ENCODE data around the gene NCCRP1. TPM values are rescaled to one million over a fixed set of nuclear protein-coding genes. Genes with fewer than 3 reads are reported as not detected.

The NCCRP1 gene
- total RNA-seq, 1 experiment from 2014 or later = not detected

- Mint-ChIP-seq H3K27me3 (ENCODE audit: insufficient read depth, unreplicated experiment) (no peaks in the 10 kb centered on the region), H3K9me3 (ENCODE audit: unreplicated experiment) (no peaks in the 10 kb centered on the region), H3K36me3 (ENCODE audit: insufficient read depth, unreplicated experiment) (peaks cover 6% of the 10 kb centered on the region), H3K4me3 (ENCODE audit: unreplicated experiment) (no peak overlapping the region), H3K4me1 (ENCODE audit: insufficient read depth, unreplicated experiment) (peaks cover 14% of the 10 kb centered on the region), H3K27ac (ENCODE audit: low read depth, unreplicated experiment) (no peak overlapping the region)
- BruUV-seq (replicated peaks) = no TSS peak
- CTCF ChIA-PET = interaction anchor here (0.7 kb wide), 1 partner anchor 161 kb away, joined by 3 read pairs; no protein-coding TSS in a partner anchor
- intact Hi-C loops (cut with micrococcal nuclease) = no loop called here
- no peak for DNase-seq (ENCODE audit: unreplicated experiment)
- POLR2A ChIA-PET = interaction anchor here (0.7 kb wide), 1 partner anchor 541 kb away, joined by 4 read pairs; no protein-coding TSS in a partner anchor
- TF ChIP-seq, protein P1, sequence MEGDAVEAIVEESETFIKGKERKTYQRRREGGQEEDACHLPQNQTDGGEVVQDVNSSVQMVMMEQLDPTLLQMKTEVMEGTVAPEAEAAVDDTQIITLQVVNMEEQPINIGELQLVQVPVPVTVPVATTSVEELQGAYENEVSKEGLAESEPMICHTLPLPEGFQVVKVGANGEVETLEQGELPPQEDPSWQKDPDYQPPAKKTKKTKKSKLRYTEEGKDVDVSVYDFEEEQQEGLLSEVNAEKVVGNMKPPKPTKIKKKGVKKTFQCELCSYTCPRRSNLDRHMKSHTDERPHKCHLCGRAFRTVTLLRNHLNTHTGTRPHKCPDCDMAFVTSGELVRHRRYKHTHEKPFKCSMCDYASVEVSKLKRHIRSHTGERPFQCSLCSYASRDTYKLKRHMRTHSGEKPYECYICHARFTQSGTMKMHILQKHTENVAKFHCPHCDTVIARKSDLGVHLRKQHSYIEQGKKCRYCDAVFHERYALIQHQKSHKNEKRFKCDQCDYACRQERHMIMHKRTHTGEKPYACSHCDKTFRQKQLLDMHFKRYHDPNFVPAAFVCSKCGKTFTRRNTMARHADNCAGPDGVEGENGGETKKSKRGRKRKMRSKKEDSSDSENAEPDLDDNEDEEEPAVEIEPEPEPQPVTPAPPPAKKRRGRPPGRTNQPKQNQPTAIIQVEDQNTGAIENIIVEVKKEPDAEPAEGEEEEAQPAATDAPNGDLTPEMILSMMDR (IDR thresholded peaks at IDR 0.05; ENCODE audit: unreplicated experiment) = no peak
Observed at GRCh38 chr19:39165857-39166256, 30.9 kb upstream of the NCCRP1 start.

DNA sequence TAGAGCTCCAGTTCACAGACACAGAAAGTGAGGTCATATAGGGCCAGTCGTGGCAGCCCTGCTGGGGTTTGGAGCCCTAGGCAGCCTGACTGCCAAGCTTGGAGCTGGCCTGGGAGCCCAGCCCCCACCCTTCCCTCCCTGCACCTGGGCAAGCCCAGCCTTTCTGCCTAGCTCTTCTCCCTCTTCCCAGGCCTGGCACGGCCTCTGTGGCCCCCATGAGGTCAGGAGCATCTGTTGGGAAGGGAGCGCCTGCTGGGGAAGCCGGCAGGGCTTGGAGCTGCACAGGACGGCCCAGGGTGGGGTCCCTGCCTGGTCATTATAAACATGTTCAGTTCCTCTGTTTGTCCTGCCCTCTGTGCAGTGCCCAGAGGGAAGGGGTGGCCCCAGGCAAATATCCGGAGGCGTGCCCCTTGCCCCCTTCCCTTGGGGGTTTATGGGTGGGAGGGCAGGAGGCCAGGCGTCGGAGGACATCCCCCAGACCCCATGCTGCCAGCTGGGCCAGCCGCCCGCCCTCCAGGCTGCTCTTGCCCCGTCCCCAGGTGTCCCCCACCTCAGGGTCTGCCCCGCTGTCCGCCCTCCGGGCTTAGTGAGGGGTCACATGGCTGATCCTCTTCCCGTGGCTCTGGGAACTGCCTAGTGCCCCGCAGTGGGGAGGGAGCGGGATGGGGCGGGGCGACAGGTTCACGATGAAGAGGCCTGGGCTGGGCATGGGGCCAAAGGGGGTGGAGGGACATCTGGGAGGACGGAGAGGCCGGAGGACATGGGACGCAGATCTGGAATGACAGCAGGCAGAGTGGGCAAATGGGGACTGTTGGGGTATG is 30.0 kb upstream of the NCCRP1 start:
- CTCF ChIA-PET = interaction anchor here (0.7 kb wide), 1 partner anchor 160 kb away, joined by 3 read pairs; no protein-coding TSS in a partner anchor

DNA sequence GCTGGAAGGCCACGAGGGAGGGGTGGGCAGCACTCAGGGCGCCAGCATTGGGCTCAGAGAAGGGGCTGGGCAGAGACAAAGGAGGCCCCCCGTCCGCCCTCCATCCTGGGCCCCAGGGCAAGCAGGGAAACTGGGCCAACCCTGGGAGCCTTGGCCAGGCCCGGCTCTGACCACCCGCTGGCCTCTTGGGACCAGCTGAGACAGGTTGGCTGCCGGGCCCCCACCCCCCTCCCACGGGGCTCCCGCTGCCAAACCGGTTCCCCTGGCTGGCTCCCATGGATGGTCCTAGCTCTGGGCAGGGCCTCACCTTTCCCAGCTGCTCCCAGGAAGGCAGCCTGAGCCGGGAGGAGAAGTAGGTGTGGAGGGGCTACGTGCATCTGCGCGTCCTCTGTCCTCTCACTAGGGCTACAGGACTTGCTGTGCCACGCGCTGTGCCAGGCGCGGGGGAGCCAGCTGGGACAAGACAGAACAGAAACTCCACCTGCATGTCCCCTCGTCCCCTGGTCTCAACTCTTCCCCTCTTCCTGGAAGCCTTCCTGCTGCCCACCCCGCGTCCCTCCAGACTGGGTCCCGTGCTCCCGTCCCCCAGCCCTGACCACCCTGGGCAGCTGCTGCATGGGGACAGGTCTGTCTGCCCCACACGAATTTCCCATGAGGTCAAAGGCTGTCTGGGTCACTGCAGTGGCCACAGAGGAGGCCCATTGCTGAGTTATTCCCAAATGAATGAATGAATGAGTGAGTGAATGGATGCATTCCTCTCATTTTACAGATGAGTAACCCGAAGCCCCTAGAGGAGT is 29.1 kb upstream of the NCCRP1 start:
- intact Hi-C loops (cut with micrococcal nuclease) = no loop called here
- H3K27ac Mint-ChIP-seq (ENCODE audit: low read depth, unreplicated experiment) = no peak overlapping the region

More for the DNA sequence above, 30.0 kb upstream of the NCCRP1 start:
- intact Hi-C loops (cut with micrococcal nuclease) = no loop called here
- H3K9me3 Mint-ChIP-seq (ENCODE audit: unreplicated experiment) = no peaks in the 10 kb centered on the region
- no peak overlapping the region for H3K27ac Mint-ChIP-seq (ENCODE audit: low read depth, unreplicated experiment)
- POLR2A ChIA-PET = interaction anchor here (0.7 kb wide), 1 partner anchor 540 kb away, joined by 4 read pairs; no protein-coding TSS in a partner anchor
- DNase-seq (ENCODE audit: unreplicated experiment) = no peak
- no TSS peak for BruUV-seq (replicated peaks)
- H3K27me3 Mint-ChIP-seq (ENCODE audit: insufficient read depth, unreplicated experiment) = no peaks in the 10 kb centered on the region
- H3K4me1 Mint-ChIP-seq (ENCODE audit: insufficient read depth, unreplicated experiment) = peaks cover 5% of the 10 kb centered on the region
- H3K36me3 Mint-ChIP-seq (ENCODE audit: insufficient read depth, unreplicated experiment) = peaks cover 6% of the 10 kb centered on the region
- H3K4me3 Mint-ChIP-seq (ENCODE audit: unreplicated experiment) = no peak overlapping the region
- TF ChIP-seq, protein P1 (IDR thresholded peaks at IDR 0.05; ENCODE audit: unreplicated experiment) = no peak

More for the DNA sequence above, 29.1 kb upstream of the NCCRP1 start:
- CTCF ChIA-PET = no interaction called here
- BruUV-seq (replicated peaks) = no TSS peak
- Mint-ChIP-seq H3K4me1 (ENCODE audit: insufficient read depth, unreplicated experiment) (peaks cover 5% of the 10 kb centered on the region), H3K36me3 (ENCODE audit: insufficient read depth, unreplicated experiment) (peaks cover 6% of the 10 kb centered on the region), H3K27me3 (ENCODE audit: insufficient read depth, unreplicated experiment) (no peaks in the 10 kb centered on the region), H3K9me3 (ENCODE audit: unreplicated experiment) (no peaks in the 10 kb centered on the region), H3K4me3 (ENCODE audit: unreplicated experiment) (no peak overlapping the region)
- no peak for DNase-seq (ENCODE audit: unreplicated experiment)
- POLR2A ChIA-PET = no interaction called here
- TF ChIP-seq, protein P1 (IDR thresholded peaks at IDR 0.05; ENCODE audit: unreplicated experiment) = no peak
